Measurements from ENCODE around the gene IRF3.

- TF ChIP-seq POLR2AphosphoS5 (IDR thresholded peaks at IDR 0.05; ENCODE audit: low read depth, low read length) (no peak), TAF1 (IDR thresholded peaks at IDR 0.05; ENCODE audit: borderline replicate concordance, insufficient read depth, low read length) (no peak)
Measured at GRCh38 chr19:49658566-49659442, 6.9 kb downstream of the IRF3 start.
